GM10266 (cell line): ENCODE results near the gene DEPDC4.

Experiments
- DNase-seq: peaks from one replicate; pipeline ENCODE4 v3.0.0; 2012; ENCODE audit errors: extremely low spot score
- CTCF ChIP-seq: IDR thresholded peaks from 2 replicates; pipeline ENCODE4 v1.5.1; 2012; ENCODE audit warnings: mild to moderate bottlenecking, low read depth; ENCODE audit not compliant: control insufficient read depth, insufficient read depth; ENCODE audit errors: missing control alignments

The DEPDC4 gene

DNA sequence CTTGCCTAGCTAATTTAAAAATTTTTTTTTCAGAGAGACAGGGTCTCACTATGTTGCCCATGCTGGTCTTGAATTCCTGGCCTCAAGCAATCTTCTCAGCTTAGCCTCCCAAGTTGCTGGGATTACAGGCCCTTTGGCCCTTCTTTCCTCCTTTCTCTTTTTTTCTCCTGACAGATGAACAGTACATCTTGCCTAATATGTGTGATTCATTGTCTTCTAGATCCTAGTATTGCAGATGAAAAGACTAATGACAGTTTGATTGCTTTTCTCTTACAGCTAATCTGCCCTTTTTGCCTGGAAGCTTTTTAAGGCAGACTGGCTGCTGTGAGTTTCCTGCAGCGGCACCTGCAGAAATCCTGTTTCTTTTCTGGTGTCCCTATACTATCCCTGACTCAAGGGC, 12.0 kb downstream of the DEPDC4 start:
- DNase-seq, result no peak
- no peak for TF ChIP-seq CTCF

- no peak for DNase-seq
- TF ChIP-seq CTCF, result no peak
These were observed 13.4 kb downstream of the DEPDC4 start for GRCh38 chr12:100253437-100253836.

- DNase-seq, result no peak
- TF ChIP-seq CTCF, result no peak
These were observed 15.0 kb downstream of the DEPDC4 start for GRCh38 chr12:100251917-100252316.

DNA sequence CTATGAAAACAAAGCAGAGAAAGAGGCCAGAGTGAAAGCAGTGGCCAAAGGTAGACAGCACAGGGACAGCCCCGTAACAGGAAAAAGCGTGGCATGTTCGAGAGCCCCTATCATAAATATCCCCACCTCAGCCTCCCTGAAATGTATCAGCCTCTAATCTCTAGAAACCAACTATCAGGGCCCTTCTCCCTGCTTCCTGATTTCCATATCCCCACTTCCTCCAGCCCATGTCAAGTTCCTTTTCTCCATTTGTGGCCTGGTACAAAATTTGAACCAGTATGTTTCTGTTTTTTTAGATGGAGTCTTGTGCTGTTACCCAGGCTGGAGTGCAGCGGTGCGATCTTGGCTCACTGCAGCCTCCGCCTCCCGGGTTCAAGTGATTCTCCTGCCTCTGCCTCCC, 16.9 kb downstream of the DEPDC4 start:
- no peak for TF ChIP-seq CTCF
- no peak for DNase-seq

DNA sequence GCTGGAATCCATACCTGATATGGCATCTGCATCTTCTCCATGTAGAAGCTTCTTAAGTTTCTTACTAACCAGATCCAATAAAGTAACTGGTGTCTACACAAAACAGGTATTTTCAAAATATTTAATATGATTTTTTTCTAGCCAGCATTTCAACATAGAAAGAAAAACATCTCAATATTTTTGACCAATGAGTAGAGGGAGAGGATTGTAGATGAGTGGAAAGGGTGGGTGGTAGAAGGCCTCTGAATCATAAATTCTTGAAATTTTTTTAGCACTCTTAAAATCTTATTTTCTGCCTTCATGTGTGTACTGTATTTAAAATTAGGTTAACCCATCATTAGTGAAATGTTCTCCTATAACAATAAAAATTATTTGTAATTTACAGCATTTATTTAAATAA, 18.0 kb downstream of the DEPDC4 start:
- DNase-seq, result no peak

DNA sequence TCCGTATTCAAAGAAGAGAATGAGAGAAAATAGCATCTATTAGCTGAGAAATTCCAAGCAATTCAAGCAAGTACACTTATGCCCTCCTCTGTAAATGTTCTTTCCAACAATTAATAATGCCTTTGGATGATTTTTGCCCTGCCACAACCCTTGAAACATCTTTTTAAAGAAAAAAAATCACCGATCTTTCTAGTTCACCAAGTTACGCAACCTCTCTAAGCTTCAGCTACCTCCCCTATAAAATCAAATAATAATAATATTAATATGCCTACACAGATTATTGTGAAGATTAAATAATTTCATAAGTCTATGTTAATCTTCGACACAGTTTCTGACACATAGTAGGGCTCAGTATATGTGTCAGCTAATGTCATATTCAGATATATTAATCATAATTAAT, 19.1 kb downstream of the DEPDC4 start:
- TF ChIP-seq CTCF, result no peak
- no peak for DNase-seq

More for the DNA sequence above, 18.0 kb downstream of the DEPDC4 start:
- no peak for TF ChIP-seq CTCF

- TF ChIP-seq CTCF, result no peak
- DNase-seq, result no peak
These were observed 23.7 kb downstream of the DEPDC4 start for GRCh38 chr12:100243137-100243536.
